Activated CD4-positive, alpha-beta memory T cell treated with anti-CD3 and anti-CD28 coated beads for 36 hours (primary cell): Measurements from ENCODE around the gene COA6. TPM values are rescaled to one million over a fixed set of nuclear protein-coding genes. Genes with fewer than 3 reads are reported as not detected.
"Not testable (repeated sequence)": the region's sequence is repeated elsewhere in the genome, so short reads cannot be mapped to it uniquely, and the experiment has no call there.

Source experiments
- CTCF ChIA-PET: fragments of 350-600 bp; sonication (Branson Sonifier 250); formaldehyde crosslinking; loops from one replicate; lab custom pipeline; 2021; ENCODE audit warnings: antibody characterized with exemption, inconsistent platforms; lab: Charles Lee
- POLR2A ChIA-PET: fragments of 350-600 bp; sonication (Branson Sonifier 250); formaldehyde crosslinking; loops from one replicate; lab custom pipeline; 2021; ENCODE audit warnings: antibody characterized with exemption; lab: Charles Lee
- DNase-seq: peaks from one replicate; pipeline ENCODE4 v3.0.0-alpha.2; 2020
- H3K27ac Mint-ChIP-seq: one replicate; pipeline ENCODE4 v1.8.0; 2021; ENCODE audit warnings: mixed read lengths
- H3K27me3 Mint-ChIP-seq: one replicate; pipeline ENCODE4 v1.8.0; 2021; ENCODE audit warnings: mixed read lengths
- H3K36me3 Mint-ChIP-seq: one replicate; pipeline ENCODE4 v1.8.0; 2021; ENCODE audit warnings: mixed read lengths
- H3K4me1 Mint-ChIP-seq: one replicate; pipeline ENCODE4 v1.8.0; 2021; ENCODE audit warnings: low read depth, mixed read lengths
- H3K4me3 Mint-ChIP-seq: one replicate; pipeline ENCODE4 v1.8.0; 2021; ENCODE audit warnings: mild to moderate bottlenecking, mixed read lengths
- H3K9me3 Mint-ChIP-seq: one replicate; pipeline ENCODE4 v1.8.0; 2021; ENCODE audit warnings: mixed read lengths
- intact Hi-C: fragments of 100-400 bp; cut with micrococcal nuclease; formaldehyde crosslinking; loops from one replicate; pipeline ENCODE4 v1.15.1; 2023
- total RNA-seq, 2 experiments: library from RNA; stranded (reverse); gene quantifications; one replicate each; pipeline ENCODE4 v1.2.3, GENCODE V29; 2021

COA6 gene
- total RNA-seq, 2 experiments from 2014 or later, result 57.7 to 58.5 TPM

GRCh38 chr1:234342774-234343173 is 30.5 kb upstream of the COA6 start:
- ChIA-PET CTCF (interaction anchor here (0.6 to 0.9 kb wide), 2 partner anchors 15 to 20 kb away, joined by 3 to 4 read pairs; no protein-coding TSS in a partner anchor), POLR2A (no interaction called here)
- Mint-ChIP-seq H3K27ac (no peak overlapping the region), H3K4me3 (no peak overlapping the region), H3K27me3 (no peaks in the 10 kb centered on the region), H3K9me3 (peaks cover 4% of the 10 kb centered on the region), H3K36me3 (no peaks in the 10 kb centered on the region), H3K4me1 (no peaks in the 10 kb centered on the region)
- no peak for DNase-seq
- intact Hi-C loops, result no loop called here

GRCh38 chr1:234345237-234345636 is 28.0 kb upstream of the COA6 start:
- H3K27ac Mint-ChIP-seq, result no peak overlapping the region
- no peaks in the 10 kb centered on the region for H3K4me1 Mint-ChIP-seq
- ChIA-PET POLR2A (no interaction called here), CTCF (interaction anchor here (1.3 to 2.3 kb wide), 2 partner anchors 9 to 35 kb away, joined by 4 to 7 read pairs; no protein-coding TSS in a partner anchor)
- no peak for DNase-seq
- H3K36me3 Mint-ChIP-seq, result no peaks in the 10 kb centered on the region
- intact Hi-C loops, result no loop called here
- H3K4me3 Mint-ChIP-seq, result no peak overlapping the region
- peaks cover 5% of the 10 kb centered on the region for H3K27me3 Mint-ChIP-seq
- peaks cover 3% of the 10 kb centered on the region for H3K9me3 Mint-ChIP-seq

GRCh38 chr1:234348964-234349363 is 24.3 kb upstream of the COA6 start:
- CTCF ChIA-PET, result interaction anchor here (0.6 kb wide), 1 partner anchor 29 kb away, joined by 3 read pairs; no protein-coding TSS in a partner anchor

GRCh38 chr1:234355782-234356510 is 17.3 kb upstream of the COA6 start:
- Mint-ChIP-seq H3K9me3 (no peaks in the 10 kb centered on the region), H3K4me3 (peak overlapping the region; percentile 77), H3K27ac (peak overlapping the region; percentile 80), H3K4me1 (peaks cover 15% of the 10 kb centered on the region), H3K36me3 (no peaks in the 10 kb centered on the region), H3K27me3 (no peaks in the 10 kb centered on the region)
- intact Hi-C loops, result loop anchor here (2.0 kb wide), 1 partner anchor 17 kb away; the partner anchor contains the start of gene COA6
- ChIA-PET CTCF (no interaction called here), POLR2A (interaction anchor here (0.9 kb wide), 1 partner anchor 139 kb away, joined by 4 read pairs; no protein-coding TSS in a partner anchor)
- no peak for DNase-seq

More at GRCh38 chr1:234348964-234349363, 24.3 kb upstream of the COA6 start:
- DNase-seq, result no peak
- POLR2A ChIA-PET, result no interaction called here
- Mint-ChIP-seq H3K4me3 (no peak overlapping the region), H3K27me3 (peaks cover 5% of the 10 kb centered on the region), H3K4me1 (no peaks in the 10 kb centered on the region), H3K36me3 (no peaks in the 10 kb centered on the region), H3K9me3 (no peaks in the 10 kb centered on the region), H3K27ac (no peak overlapping the region)
- intact Hi-C loops, result no loop called here

GRCh38 chr1:234356615-234357269 is 16.5 kb upstream of the COA6 start:
- H3K27me3 Mint-ChIP-seq, H3K9me3 Mint-ChIP-seq, H3K36me3 Mint-ChIP-seq: not testable (repeated sequence)
- H3K27ac Mint-ChIP-seq, result peak overlapping the region; percentile 80
- peaks cover 15% of the 10 kb centered on the region for H3K4me1 Mint-ChIP-seq
- CTCF ChIA-PET, result interaction anchor here (1.3 to 1.8 kb wide), 3 partner anchors 30 to 144 kb away, joined by 4 to 7 read pairs (median 5); no protein-coding TSS in a partner anchor
- DNase-seq, result peak; percentile 69
- POLR2A ChIA-PET, result interaction anchor here (0.9 to 1.6 kb wide), 2 partner anchors 16 to 139 kb away, joined by 4 to 6 read pairs; partner anchors contain the start of gene COA6
- intact Hi-C loops, result loop anchor here (2.0 kb wide), 1 partner anchor 16 kb away; the partner anchor contains the start of gene COA6
- H3K4me3 Mint-ChIP-seq, result peak overlapping the region; percentile 77

- H3K4me3 Mint-ChIP-seq, result peak overlapping the region; percentile 68
- peaks cover 15% of the 10 kb centered on the region for H3K4me1 Mint-ChIP-seq
- ChIA-PET CTCF (interaction anchor here (1.3 to 1.8 kb wide), 3 partner anchors 31 to 145 kb away, joined by 4 to 7 read pairs (median 5); no protein-coding TSS in a partner anchor), POLR2A (interaction anchor here (1.6 kb wide), 1 partner anchor 15 kb away, joined by 6 read pairs; the partner anchor contains the start of gene COA6)
- no peaks in the 10 kb centered on the region for H3K27me3 Mint-ChIP-seq
- intact Hi-C loops, result loop anchor here (2.0 kb wide), 1 partner anchor 15 kb away; the partner anchor contains the start of gene COA6
- no peaks in the 10 kb centered on the region for H3K9me3 Mint-ChIP-seq
- H3K36me3 Mint-ChIP-seq, result no peaks in the 10 kb centered on the region
- H3K27ac Mint-ChIP-seq, result peak overlapping the region; percentile 61
- no peak for DNase-seq
These were observed 15.4 kb upstream of the COA6 start for GRCh38 chr1:234357831-234358230.

- intact Hi-C loops, result no loop called here
- no peaks in the 10 kb centered on the region for H3K27me3 Mint-ChIP-seq
- DNase-seq, result no peak
- no peak overlapping the region for H3K27ac Mint-ChIP-seq
- H3K4me3 Mint-ChIP-seq, result no peak overlapping the region
- H3K9me3 Mint-ChIP-seq, result no peaks in the 10 kb centered on the region
- ChIA-PET POLR2A (no interaction called here), CTCF (no interaction called here)
- H3K4me1 Mint-ChIP-seq, result peaks cover 10% of the 10 kb centered on the region
- H3K36me3 Mint-ChIP-seq, result no peaks in the 10 kb centered on the region
These were observed 12.1 kb upstream of the COA6 start for GRCh38 chr1:234361102-234361603.

- H3K4me3 Mint-ChIP-seq, result no peak overlapping the region
- ChIA-PET CTCF (no interaction called here), POLR2A (no interaction called here)
- no peaks in the 10 kb centered on the region for H3K9me3 Mint-ChIP-seq
- no peak for DNase-seq
- H3K36me3 Mint-ChIP-seq, result no peaks in the 10 kb centered on the region
- no peaks in the 10 kb centered on the region for H3K27me3 Mint-ChIP-seq
- peaks cover 9% of the 10 kb centered on the region for H3K4me1 Mint-ChIP-seq
- no peak overlapping the region for H3K27ac Mint-ChIP-seq
- intact Hi-C loops, result no loop called here
These were observed 10.7 kb upstream of the COA6 start for GRCh38 chr1:234362558-234362957.

- peaks cover 32% of the 10 kb centered on the region for H3K4me1 Mint-ChIP-seq
- intact Hi-C loops, result loop anchor here (1.0 to 2.0 kb wide), 2 partner anchors 41 to 98 kb away; no protein-coding TSS in a partner anchor
- CTCF ChIA-PET, result interaction anchor here (1.4 to 1.6 kb wide), 2 partner anchors 58 to 254 kb away, joined by 3 read pairs; no protein-coding TSS in a partner anchor
- peak; percentile 67 for DNase-seq
- H3K9me3 Mint-ChIP-seq, result no peaks in the 10 kb centered on the region
- POLR2A ChIA-PET, result no interaction called here
- H3K27ac Mint-ChIP-seq, result peak overlapping the region; percentile 65
- peak overlapping the region; percentile 12 for H3K4me3 Mint-ChIP-seq
- H3K36me3 Mint-ChIP-seq, result peaks cover 3% of the 10 kb centered on the region
- H3K27me3 Mint-ChIP-seq, result no peaks in the 10 kb centered on the region
These were observed 4.8 kb upstream of the COA6 start for GRCh38 chr1:234368320-234369032.

- no peaks in the 10 kb centered on the region for H3K27me3 Mint-ChIP-seq
- no peak for DNase-seq
- H3K27ac Mint-ChIP-seq, result peak overlapping the region; percentile 65
- peaks cover 32% of the 10 kb centered on the region for H3K4me1 Mint-ChIP-seq
- intact Hi-C loops, result loop anchor here (2.0 kb wide), 1 partner anchor 98 kb away; no protein-coding TSS in a partner anchor
- H3K9me3 Mint-ChIP-seq, result no peaks in the 10 kb centered on the region
- CTCF ChIA-PET, result interaction anchor here (1.4 to 1.6 kb wide), 2 partner anchors 59 to 254 kb away, joined by 3 read pairs; no protein-coding TSS in a partner anchor
- peaks cover 3% of the 10 kb centered on the region for H3K36me3 Mint-ChIP-seq
- POLR2A ChIA-PET, result no interaction called here
- H3K4me3 Mint-ChIP-seq, result peak overlapping the region; percentile 12
These were observed 4.2 kb upstream of the COA6 start for GRCh38 chr1:234369033-234369430.

- Mint-ChIP-seq H3K27me3 (no peaks in the 10 kb centered on the region), H3K9me3 (no peaks in the 10 kb centered on the region), H3K4me3 (no peak overlapping the region), H3K27ac (peak overlapping the region; percentile 2), H3K36me3 (peaks cover 9% of the 10 kb centered on the region), H3K4me1 (peaks cover 40% of the 10 kb centered on the region)
- CTCF ChIA-PET, result interaction anchor here (1.4 kb wide), 1 partner anchor 60 kb away, joined by 3 read pairs; no protein-coding TSS in a partner anchor
- DNase-seq, result no peak
- POLR2A ChIA-PET, result no interaction called here
- intact Hi-C loops, result loop anchor here (2.0 kb wide), 1 partner anchor 99 kb away; no protein-coding TSS in a partner anchor
These were observed 3.5 kb upstream of the COA6 start for GRCh38 chr1:234369784-234370183.
